ENCODE data around the gene COG5. TPM values are rescaled to one million over a fixed set of nuclear protein-coding genes. Genes with fewer than 3 reads are reported as not detected.
A peak's percentile ranks its signal among the peaks of the same experiment; 100 is the strongest.

Gene COG5
- total and polyA plus RNA-seq, 9 of the 15 experiments (the other 6 are each of a cell fraction or from before 2014, with no cell fraction given) = 15.3 to 75.1 (median 56.4) TPM

- TF ChIP-seq E2F4 (CRISPR knock-in tag; IDR thresholded peaks at IDR 0.05; ENCODE audit: low read depth) (no peak), NR1H2 (CRISPR knock-in tag; IDR thresholded peaks at IDR 0.05) (peak; percentile 85; the same call in 1 of the 2 replicates), CBX3 (IDR thresholded peaks at IDR 0.05; ENCODE audit: borderline replicate concordance in 1 of 2, low read length in 2 of 2) (peak in 1 of 2 experiments; percentile 95; a peak in 2 of 3 replicates), FOXM1 (IDR thresholded peaks at IDR 0.05; ENCODE audit: low read depth) (peak; percentile 65), FOXM1 (CRISPR knock-in tag; IDR thresholded peaks at IDR 0.05; ENCODE audit: low read depth) (peak; percentile 58; the same call in 1 of the 2 replicates), NFE2 (IDR thresholded peaks at IDR 0.05; ENCODE audit: low read depth) (no peak; the same call in 1 of the 2 replicates), SNIP1 (IDR thresholded peaks at IDR 0.05; ENCODE audit: low read depth) (no peak), ZNF507 (tag; conservative IDR thresholded peaks at IDR 0.05) (no peak), JUN (IDR thresholded peaks at IDR 0.05; ENCODE audit: borderline replicate concordance, low read depth, low read length) (peak; percentile 63; the same call in 1 of the 2 replicates), JUN (CRISPR knock-in tag; IDR thresholded peaks at IDR 0.05; ENCODE audit: borderline replicate concordance) (0 out of 2 replicates have a peak, but pooled peaks have one; percentile 80), SMC3 (conservative IDR thresholded peaks at IDR 0.05; ENCODE audit: insufficient read depth, low read depth, low read length) (peak; percentile 63), RBM25 (IDR thresholded peaks at IDR 0.05; ENCODE audit: low read depth, low read length, severe bottlenecking) (no peak), ZNF197 (CRISPR knock-in tag; IDR thresholded peaks at IDR 0.05; ENCODE audit: low read depth) (no peak), HIVEP1 (CRISPR knock-in tag; IDR thresholded peaks at IDR 0.05) (peak; percentile 59; the same call in 1 of the 2 replicates), RBFOX2 (IDR thresholded peaks at IDR 0.05; ENCODE audit: low read depth, low read length) (peak; percentile 93), TRIM25 (IDR thresholded peaks at IDR 0.05; ENCODE audit: borderline replicate concordance) (no peak), CREBBP (IDR thresholded peaks at IDR 0.05; ENCODE audit: low read depth, low read length) (no peak), E2F3 (CRISPR knock-in tag; IDR thresholded peaks at IDR 0.05) (no peak), CTBP1 (IDR thresholded peaks at IDR 0.05; ENCODE audit: borderline replicate concordance) (peak; percentile 68; the same call in 1 of the 2 replicates), TEAD2 (tag; IDR thresholded peaks at IDR 0.05) (no peak), TAL1 (IDR thresholded peaks at IDR 0.05) (no peak; the same call in 1 of the 2 replicates)
These were observed 394.3 kb downstream of the COG5 start (continued) for GRCh38 chr7:107169120-107170050.
